Breast epithelium (tissue), 3 donors: ENCODE results near the gene LIN28A.

Experiments
- POLR2A ChIP-seq: fragments of 450-650 bp; IDR thresholded peaks from one replicate; pipeline ENCODE4 v1.6.1; 2016; ENCODE audit warnings: antibody characterized with exemption, mild to moderate bottlenecking, moderate library complexity
- TF ChIP-seq, protein P1 (sequence below), 3 donors: fragments of 450-650 bp; IDR thresholded peaks; one replicate each; pipeline ENCODE4 v1.5.1; 2016 to 2017; ENCODE audit warnings: antibody characterized with exemption in 3 of 3, mild to moderate bottlenecking in 3 of 3, moderate library complexity in 3 of 3

GRCh38 chr1:26408604-26409003, 2.0 kb upstream of the LIN28A start:
- TF ChIP-seq, protein P1, sequence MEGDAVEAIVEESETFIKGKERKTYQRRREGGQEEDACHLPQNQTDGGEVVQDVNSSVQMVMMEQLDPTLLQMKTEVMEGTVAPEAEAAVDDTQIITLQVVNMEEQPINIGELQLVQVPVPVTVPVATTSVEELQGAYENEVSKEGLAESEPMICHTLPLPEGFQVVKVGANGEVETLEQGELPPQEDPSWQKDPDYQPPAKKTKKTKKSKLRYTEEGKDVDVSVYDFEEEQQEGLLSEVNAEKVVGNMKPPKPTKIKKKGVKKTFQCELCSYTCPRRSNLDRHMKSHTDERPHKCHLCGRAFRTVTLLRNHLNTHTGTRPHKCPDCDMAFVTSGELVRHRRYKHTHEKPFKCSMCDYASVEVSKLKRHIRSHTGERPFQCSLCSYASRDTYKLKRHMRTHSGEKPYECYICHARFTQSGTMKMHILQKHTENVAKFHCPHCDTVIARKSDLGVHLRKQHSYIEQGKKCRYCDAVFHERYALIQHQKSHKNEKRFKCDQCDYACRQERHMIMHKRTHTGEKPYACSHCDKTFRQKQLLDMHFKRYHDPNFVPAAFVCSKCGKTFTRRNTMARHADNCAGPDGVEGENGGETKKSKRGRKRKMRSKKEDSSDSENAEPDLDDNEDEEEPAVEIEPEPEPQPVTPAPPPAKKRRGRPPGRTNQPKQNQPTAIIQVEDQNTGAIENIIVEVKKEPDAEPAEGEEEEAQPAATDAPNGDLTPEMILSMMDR (IDR thresholded peaks at IDR 0.05): no peak
- TF ChIP-seq POLR2A: no peak
